Mucosa of descending colon (tissue), 3 donors: ENCODE measurements around the gene PCDHGA1. TPM values are rescaled to one million over a fixed set of nuclear protein-coding genes. Genes with fewer than 3 reads are reported as not detected.
"Not testable (repeated sequence)": the region's sequence is repeated elsewhere in the genome, so short reads cannot be mapped to it uniquely, and the experiment has no call there.

Source experiments
- ATAC-seq: fragments of 200-7000 bp; cut with Tn5 transposase; one replicate; pipeline ENCODE4 v1.9.1; 2020; ENCODE audit warnings: mild to moderate bottlenecking, moderate library complexity
- DNase-seq, 3 donors: peaks; one replicate each; pipeline ENCODE4 v3.0.0-alpha.2; 2020
- H3K36me3 ChIP-seq: fragments of 200-600 bp; one replicate; pipeline ENCODE4 v1.8.0; 2021; ENCODE audit warnings: low read depth, mild to moderate bottlenecking
- H3K4me1 ChIP-seq: fragments of 200-600 bp; one replicate; pipeline ENCODE4 v1.8.0; 2021; ENCODE audit warnings: low read depth, mild to moderate bottlenecking
- H3K4me3 ChIP-seq: fragments of 200-600 bp; one replicate; pipeline ENCODE4 v1.8.0; 2021; ENCODE audit warnings: mild to moderate bottlenecking
- H3K9me3 ChIP-seq: fragments of 200-600 bp; one replicate; pipeline ENCODE4 v1.8.0; 2021; ENCODE audit warnings: mild to moderate bottlenecking
- CTCF ChIP-seq: fragments of 200-600 bp; IDR thresholded peaks from one replicate; pipeline ENCODE4 v1.8.0; 2022; ENCODE audit warnings: antibody characterized with exemption, mild to moderate bottlenecking
- intact Hi-C, 2 donors: fragments of 100-400 bp; cut with DNase I in 1 of 2; cut with micrococcal nuclease in 1 of 2; formaldehyde crosslinking; loops; one replicate each; pipeline versions ENCODE4 v1.11.0 to v1.11.1; 2022; cut with DNase I, micrococcal nuclease
- total RNA-seq, 3 donors: library from RNA; stranded (reverse); fragmentation: NEBNext Ultra II Directional in 2 of 3; extraction: Animal tissue kit (Norgen Biotek cat#: 25700) in 2 of 3; gene quantifications; one replicate each; pipeline versions ENCODE4 v1.2.1 to v1.2.4, GENCODE V29; 2021 to 2023
- donor health status: DM: no; HTN: no; CAD: no; lungs with moderate emphysema.
- donor health status: DM: no; HTN: no; CAD: no.
- donor health status: DM: no; HTN: yes; CAD: no.

PCDHGA1 gene
- total RNA-seq, 3 donors from 2014 or later = 0.35 to 1.6 (median 0.43) TPM

DNA sequence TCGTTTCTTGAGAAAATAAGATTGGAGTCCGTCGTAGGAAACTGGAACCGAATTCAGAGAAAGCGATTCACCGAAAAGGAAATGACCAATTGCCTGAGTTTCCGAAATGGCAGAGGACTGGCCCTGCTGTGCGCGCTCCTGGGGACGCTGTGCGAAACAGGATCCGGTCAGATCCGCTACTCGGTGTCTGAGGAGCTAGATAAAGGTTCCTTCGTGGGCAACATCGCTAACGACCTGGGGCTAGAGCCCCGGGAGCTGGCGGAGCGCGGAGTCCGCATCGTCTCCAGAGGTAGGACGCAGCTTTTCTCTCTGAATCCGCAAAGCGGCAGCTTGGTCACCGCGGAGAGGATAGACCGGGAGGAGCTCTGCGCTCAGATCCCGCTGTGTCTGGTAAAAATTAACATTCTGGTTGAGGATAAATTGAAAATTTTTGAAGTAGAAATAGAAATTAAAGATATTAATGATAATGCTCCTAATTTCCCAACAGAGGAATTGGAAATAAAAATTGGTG is 13.7 kb downstream of the PCDHGA1 start:
- ATAC-seq = no peak
- Histone ChIP-seq H3K4me3 (no peak overlapping the region), H3K9me3 (peaks cover 80% of the 10 kb centered on the region), H3K4me1 (no peaks in the 10 kb centered on the region), H3K36me3 (no peaks in the 10 kb centered on the region)
- TF ChIP-seq CTCF = no peak
- intact Hi-C loops = no loop called here
- no peak for DNase-seq

DNA sequence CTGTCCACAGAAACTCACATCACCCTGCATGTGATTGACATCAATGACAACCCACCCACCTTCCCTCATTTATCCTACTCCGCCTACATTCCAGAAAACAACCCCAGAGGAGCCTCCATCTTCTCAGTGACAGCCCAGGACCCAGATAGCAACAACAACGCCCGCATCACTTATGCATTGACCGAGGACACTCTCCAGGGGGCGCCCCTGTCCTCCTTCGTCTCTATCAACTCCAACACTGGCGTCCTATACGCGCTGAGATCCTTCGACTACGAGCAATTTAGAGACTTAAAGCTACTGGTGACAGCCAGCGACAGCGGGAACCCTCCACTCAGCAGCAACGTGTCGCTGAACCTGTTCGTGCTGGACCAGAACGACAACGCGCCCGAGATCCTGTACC is 15.0 kb downstream of the PCDHGA1 start:
- Histone ChIP-seq H3K9me3 (peaks cover 74% of the 10 kb centered on the region), H3K36me3 (no peaks in the 10 kb centered on the region), H3K4me1 (no peaks in the 10 kb centered on the region), H3K4me3 (no peak overlapping the region)
- ATAC-seq = no peak
- DNase-seq = no peak
- intact Hi-C loops = no loop called here
- TF ChIP-seq CTCF = no peak

GRCh38 chr5:141346017-141346416 is 15.7 kb downstream of the PCDHGA1 start:
- H3K36me3 ChIP-seq, ATAC-seq, H3K4me3 ChIP-seq, DNase-seq, H3K4me1 ChIP-seq, intact Hi-C loops: not testable (repeated sequence)
- H3K9me3 ChIP-seq = peaks cover 70% of the 10 kb centered on the region

GRCh38 chr5:141349917-141350619 is 19.8 kb downstream of the PCDHGA1 start, which contains the start of gene PCDHGB1:
TSS of gene PCDHGB1 (plus strand) at chr5:141350099. CDS start at chr5:141350261, 162 bp downstream.
- no peak for TF ChIP-seq CTCF
- Histone ChIP-seq H3K4me1 (no peaks in the 10 kb centered on the region), H3K4me3 (no peak within 1 kb of the TSS), H3K9me3 (peaks cover 50% of the 10 kb centered on the region), H3K36me3 (no peaks in the 10 kb centered on the region)
- ATAC-seq = peak; percentile 50
- peak in 2 of 3 donors; percentile 27 to 42 for DNase-seq
- intact Hi-C loops = no loop called here

DNA sequence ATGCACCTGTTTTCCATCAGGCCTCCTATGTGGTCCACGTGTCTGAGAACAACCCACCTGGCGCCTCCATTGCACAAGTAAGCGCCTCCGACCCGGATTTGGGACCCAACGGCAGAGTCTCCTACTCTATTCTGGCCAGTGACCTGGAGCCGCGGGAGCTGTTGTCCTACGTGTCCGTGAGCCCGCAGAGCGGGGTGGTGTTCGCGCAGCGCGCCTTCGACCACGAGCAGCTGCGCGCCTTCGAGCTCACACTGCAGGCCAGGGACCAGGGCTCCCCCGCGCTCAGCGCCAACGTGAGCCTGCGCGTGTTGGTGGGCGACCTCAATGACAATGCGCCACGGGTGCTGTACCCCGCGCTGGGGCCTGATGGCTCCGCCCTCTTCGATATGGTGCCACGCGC is 21.3 kb downstream of the PCDHGA1 start:
- no peak for TF ChIP-seq CTCF
- intact Hi-C loops = no loop called here
- Histone ChIP-seq H3K4me3 (no peak overlapping the region), H3K4me1 (no peaks in the 10 kb centered on the region), H3K36me3 (no peaks in the 10 kb centered on the region), H3K9me3 (peaks cover 46% of the 10 kb centered on the region)
- ATAC-seq = no peak
- DNase-seq = no peak

GRCh38 chr5:141354900-141355469 is 24.7 kb downstream of the PCDHGA1 start, which contains the start of gene PCDHGA4:
TSS of gene PCDHGA4 (plus strand) at chr5:141355021. CDS start at chr5:141355108, 87 bp downstream.
- Histone ChIP-seq H3K36me3 (no peaks in the 10 kb centered on the region), H3K9me3 (peaks cover 41% of the 10 kb centered on the region), H3K4me3 (no peak within 1 kb of the TSS), H3K4me1 (no peaks in the 10 kb centered on the region)
- intact Hi-C loops = no loop called here
- ATAC-seq (no peak), DNase-seq (no peak)
- no peak for TF ChIP-seq CTCF
